ENCODE results near the gene HASPIN. TPM values are rescaled to one million over a fixed set of nuclear protein-coding genes. Genes with fewer than 3 reads are reported as not detected.

The HASPIN gene
- total and polyA plus RNA-seq, 2 of the 13 experiments (the other 11 are each of a cell fraction or from before 2014, with no cell fraction given): 2.7 to 8.1 TPM

- no peak for FAIRE-seq
- Histone ChIP-seq H3K4me3 (replicated peaks in 1 of 3; ENCODE audit: insufficient read depth in 1 of 3, low read depth in 2 of 3, low read length in 3 of 3) (no peak overlapping the region), H3K4me1 (ENCODE audit: insufficient read depth, low read length) (peaks cover 49% of the 10 kb centered on the region), H4K20me1 (ENCODE audit: insufficient read depth, low read length) (no peaks in the 10 kb centered on the region), H3K9me3 (ENCODE audit: low read length) (no peaks in the 10 kb centered on the region), H3K27me3 (ENCODE audit: control insufficient read depth in 1 of 2, insufficient read depth in 2 of 2, low read length in 2 of 2) (peaks cover 0 to 2% of the 10 kb centered on the region in 2 experiments; a peak in 1 of 5 replicates), H3K27ac (ENCODE audit: extremely low read length, insufficient read depth, low read length) (no peak overlapping the region), H3K79me2 (ENCODE audit: insufficient read depth, low read length) (no peaks in the 10 kb centered on the region), H3K4me2 (ENCODE audit: low read depth, low read length) (no peak overlapping the region), H3K36me3 (replicated peaks in 1 of 2; ENCODE audit: control insufficient read depth in 1 of 2, insufficient read depth in 2 of 2, low read length in 2 of 2) (no peaks in the 10 kb centered on the region), H2AFZ (ENCODE audit: low read length) (no peak overlapping the region), H3K9ac (ENCODE audit: insufficient read depth, low read depth, low read length) (no peak overlapping the region)
- DNase-seq (ENCODE audit: low spot score): no peak
- no peak for ATAC-seq
- no TSS peak for BruUV-seq (replicated peaks)
- CTCF ChIA-PET (ENCODE audit: low intra/inter-chr PET ratio, low total read pairs): no interaction called here
- intact Hi-C loops (cut with micrococcal nuclease; ENCODE audit: unreplicated experiment) (loop anchor here (5.0 kb wide), 1 partner anchor 33 kb away; no protein-coding TSS in a partner anchor), in situ Hi-C loops (cut with HindIII; ENCODE audit: extremely low pct_ligation_motif_present, low pct_unique_long_range_greater_than_20kb) (no loop called here)
- POLR2A ChIA-PET: no interaction called here
- WGBS (ENCODE audit: low lambda C conversion rate): 50% methylated on average over 3 of the region's 8 CpGs
- TF ChIP-seq ZBTB7A (CRISPR knock-in tag; IDR thresholded peaks at IDR 0.05) (no peak), MTA1 (CRISPR knock-in tag; IDR thresholded peaks at IDR 0.05; ENCODE audit: borderline replicate concordance) (no peak), ZNF441 (CRISPR knock-in tag; IDR thresholded peaks at IDR 0.05; ENCODE audit: borderline replicate concordance) (no peak), MATR3 (CRISPR knock-in tag; IDR thresholded peaks at IDR 0.05) (no peak), ELF3 (CRISPR knock-in tag; IDR thresholded peaks at IDR 0.05) (no peak), ZNF616 (CRISPR knock-in tag; IDR thresholded peaks at IDR 0.05; ENCODE audit: low read depth) (no peak), ZNF790 (CRISPR knock-in tag; IDR thresholded peaks at IDR 0.05; ENCODE audit: borderline replicate concordance) (no peak), ARNTL (CRISPR knock-in tag; IDR thresholded peaks at IDR 0.05) (no peak), AGO2 (optimal IDR thresholded peaks at IDR 0.05; ENCODE audit: low read depth, low read length) (no peak), NONO (IDR thresholded peaks at IDR 0.05) (no peak), NONO (CRISPR knock-in tag; conservative IDR thresholded peaks at IDR 0.05) (no peak), ZNF44 (CRISPR knock-in tag; IDR thresholded peaks at IDR 0.05) (no peak), MAF1 (CRISPR knock-in tag; IDR thresholded peaks at IDR 0.05; ENCODE audit: borderline replicate concordance) (no peak), KDM1A (CRISPR knock-in tag; IDR thresholded peaks at IDR 0.05) (no peak), YY1 (IDR thresholded peaks at IDR 0.05; ENCODE audit: insufficient read depth, insufficient replicate concordance, low read depth, low read length) (no peak), ZNF598 (CRISPR knock-in tag; IDR thresholded peaks at IDR 0.05; ENCODE audit: borderline replicate concordance) (no peak), ZNF619 (CRISPR knock-in tag; IDR thresholded peaks at IDR 0.05) (no peak), NFIC (IDR thresholded peaks at IDR 0.05; ENCODE audit: low read length) (no peak)
Observed at GRCh38 chr17:3770466-3770865, 46.8 kb downstream of the HASPIN start.

All from HepG2 (cell line).